Activated B cell treated with CpG ODN at 0.5 μM for 24 hours (primary cell): ENCODE measurements around the gene TRIP4. TPM values are rescaled to one million over a fixed set of nuclear protein-coding genes. Genes with fewer than 3 reads are reported as not detected.

Experiments
- ATAC-seq: fragments of 200-7000 bp; cut with Tn5 transposase; one replicate; pipeline ENCODE4 v1.10.0; 2021; ENCODE audit warnings: low read depth, mild to moderate bottlenecking, moderate library complexity
- CTCF ChIA-PET: fragments of 350-600 bp; sonication (Branson Sonifier 250); formaldehyde crosslinking; loops from one replicate; lab custom pipeline; 2021; ENCODE audit warnings: antibody characterized with exemption; lab: Charles Lee
- POLR2A ChIA-PET: fragments of 350-600 bp; sonication (Branson Sonifier 250); formaldehyde crosslinking; loops from one replicate; lab custom pipeline; 2021; ENCODE audit warnings: antibody characterized with exemption; lab: Charles Lee
- DNase-seq: peaks from one replicate; pipeline ENCODE4 v3.0.0; 2022
- H3K27ac Mint-ChIP-seq: one replicate; pipeline ENCODE4 v1.8.0; 2020; ENCODE audit warnings: mixed read lengths
- H3K27me3 Mint-ChIP-seq: one replicate; pipeline ENCODE4 v1.8.0; 2021; ENCODE audit warnings: mixed read lengths
- H3K36me3 Mint-ChIP-seq: one replicate; pipeline ENCODE4 v1.8.0; 2021; ENCODE audit warnings: low read depth, mixed read lengths
- H3K4me1 Mint-ChIP-seq: one replicate; pipeline ENCODE4 v1.8.0; 2021; ENCODE audit warnings: mixed read lengths
- H3K4me3 Mint-ChIP-seq: one replicate; pipeline ENCODE4 v1.8.0; 2020; ENCODE audit warnings: mild to moderate bottlenecking, mixed read lengths
- H3K9me3 Mint-ChIP-seq: one replicate; pipeline ENCODE4 v1.8.0; 2020; ENCODE audit warnings: mixed read lengths
- CTCF ChIP-seq: fragments of 200-600 bp; IDR thresholded peaks from one replicate; pipeline ENCODE4 v1.8.0; 2022; ENCODE audit warnings: antibody characterized with exemption, mild to moderate bottlenecking
- intact Hi-C: fragments of 100-400 bp; cut with micrococcal nuclease; formaldehyde crosslinking; loops from one replicate; pipeline ENCODE4 v1.15.1; 2024
- total RNA-seq: library from RNA; stranded (reverse); gene quantifications from 2 replicates; pipeline ENCODE4 v1.2.3, GENCODE V29; 2022

The TRIP4 gene
- total RNA-seq, 1 donor from 2014 or later: 35.0 TPM

- DNase-seq: no peak
- no peaks in the 10 kb centered on the region for H3K9me3 Mint-ChIP-seq
- H3K27ac Mint-ChIP-seq: no peak overlapping the region
- no peak overlapping the region for H3K4me3 Mint-ChIP-seq
- no peaks in the 10 kb centered on the region for H3K27me3 Mint-ChIP-seq
- ChIA-PET POLR2A (interaction anchor here (2.0 kb wide), 1 partner anchor 9 kb away, joined by 7 read pairs; the partner anchor contains the start of gene TRIP4), CTCF (no interaction called here)
- peaks cover 67% of the 10 kb centered on the region for H3K36me3 Mint-ChIP-seq
- no peak for ATAC-seq
- no peaks in the 10 kb centered on the region for H3K4me1 Mint-ChIP-seq
- no peak for TF ChIP-seq CTCF
- intact Hi-C loops: no loop called here
These were observed 9.2 kb downstream of the TRIP4 start for GRCh38 chr15:64396789-64397188.

DNA sequence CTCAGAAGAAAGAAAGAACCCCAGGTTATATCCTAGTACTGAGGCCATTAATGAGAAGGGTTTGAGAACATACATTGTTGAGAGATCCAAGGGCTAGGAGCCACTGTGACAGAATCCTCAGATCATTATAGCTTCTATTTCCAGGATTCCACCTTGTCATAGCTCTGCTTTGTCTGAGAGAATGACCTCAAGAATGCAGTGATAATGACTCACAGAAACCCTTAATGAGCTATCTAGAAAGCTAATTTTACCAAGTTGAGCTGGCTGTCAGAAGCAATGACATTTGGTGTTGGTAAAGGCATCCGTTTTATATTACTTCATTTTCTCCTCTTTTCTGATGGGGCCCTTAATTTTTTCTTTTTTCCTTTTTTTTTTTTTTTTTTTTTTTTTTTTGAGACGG lies 10.9 kb downstream of the TRIP4 start:
- Mint-ChIP-seq H3K36me3 (peaks cover 63% of the 10 kb centered on the region), H3K27ac (no peak overlapping the region), H3K9me3 (no peaks in the 10 kb centered on the region), H3K4me3 (no peak overlapping the region), H3K27me3 (no peaks in the 10 kb centered on the region), H3K4me1 (no peaks in the 10 kb centered on the region)
- TF ChIP-seq CTCF: no peak
- DNase-seq: no peak
- POLR2A ChIA-PET: interaction anchor here (0.6 to 2.0 kb wide), 2 partner anchors 11 to 46 kb away, joined by 4 to 7 read pairs; partner anchors contain the start of gene TRIP4
- ATAC-seq: no peak
- intact Hi-C loops: no loop called here
- CTCF ChIA-PET: no interaction called here

DNA sequence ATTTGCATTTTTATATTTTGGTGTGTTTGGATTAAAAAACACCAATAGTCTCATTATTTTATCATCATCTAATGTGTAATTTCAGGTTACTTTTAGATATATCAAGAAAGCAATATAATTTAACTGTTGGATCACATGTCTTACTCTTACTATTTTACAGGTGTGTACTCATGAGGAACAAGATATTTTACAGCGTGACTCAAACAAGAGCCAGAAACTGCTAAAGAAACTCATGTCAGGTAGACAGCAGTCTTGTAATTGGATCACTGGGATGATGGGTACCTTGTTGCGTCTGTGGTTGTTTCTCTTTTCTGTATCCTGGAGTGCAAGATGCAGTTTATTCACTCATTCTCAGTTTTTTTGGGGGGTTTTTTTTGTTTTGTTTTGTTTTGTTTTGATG lies 12.9 kb downstream of the TRIP4 start:
- peaks cover 58% of the 10 kb centered on the region for H3K36me3 Mint-ChIP-seq
- no peak for ATAC-seq
- no peak overlapping the region for H3K27ac Mint-ChIP-seq

GRCh38 chr15:64412216-64412615 lies 24.6 kb downstream of the TRIP4 start:
- H3K9me3 Mint-ChIP-seq: no peaks in the 10 kb centered on the region
- ATAC-seq: no peak
- no peak for TF ChIP-seq CTCF
- POLR2A ChIA-PET: no interaction called here
- intact Hi-C loops: no loop called here
- H3K4me3 Mint-ChIP-seq: no peak overlapping the region
- no peak overlapping the region for H3K27ac Mint-ChIP-seq
- H3K36me3 Mint-ChIP-seq: peaks cover 73% of the 10 kb centered on the region
- H3K4me1 Mint-ChIP-seq: no peaks in the 10 kb centered on the region
- H3K27me3 Mint-ChIP-seq: no peaks in the 10 kb centered on the region
- CTCF ChIA-PET: no interaction called here
- no peak for DNase-seq

More for the DNA sequence above, 12.9 kb downstream of the TRIP4 start:
- no peaks in the 10 kb centered on the region for H3K27me3 Mint-ChIP-seq
- ChIA-PET POLR2A (no interaction called here), CTCF (no interaction called here)
- H3K4me1 Mint-ChIP-seq: no peaks in the 10 kb centered on the region
- intact Hi-C loops: no loop called here
- H3K4me3 Mint-ChIP-seq: no peak overlapping the region
- no peak for DNase-seq
- no peak for TF ChIP-seq CTCF
- no peaks in the 10 kb centered on the region for H3K9me3 Mint-ChIP-seq

DNA sequence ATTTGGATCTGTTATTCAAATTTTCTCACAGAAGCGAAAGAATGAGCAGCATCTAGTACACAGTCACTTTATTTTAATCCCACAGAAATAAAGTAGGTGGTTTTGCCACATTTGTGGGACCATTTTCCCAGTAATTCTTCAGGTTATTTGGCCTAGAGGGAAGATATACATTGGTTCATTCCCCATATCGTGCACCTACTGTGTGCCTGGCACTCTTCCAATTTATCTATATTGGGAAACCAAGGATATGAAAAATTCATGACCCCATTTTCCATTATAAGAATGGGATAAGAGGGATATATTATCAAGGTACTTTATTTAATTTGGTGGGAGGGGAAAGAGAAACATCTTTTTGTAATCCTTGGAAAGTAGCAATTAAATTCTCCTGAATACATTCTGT lies 35.1 kb downstream of the TRIP4 start:
- intact Hi-C loops: no loop called here
- TF ChIP-seq CTCF: no peak
- no peak for DNase-seq
- H3K9me3 Mint-ChIP-seq: no peaks in the 10 kb centered on the region
- no peaks in the 10 kb centered on the region for H3K27me3 Mint-ChIP-seq
- H3K4me3 Mint-ChIP-seq: no peak overlapping the region
- H3K36me3 Mint-ChIP-seq: peaks cover 66% of the 10 kb centered on the region
- peaks cover 8% of the 10 kb centered on the region for H3K4me1 Mint-ChIP-seq
- no peak overlapping the region for H3K27ac Mint-ChIP-seq
- CTCF ChIA-PET: no interaction called here
- no peak for ATAC-seq
- POLR2A ChIA-PET: no interaction called here
